ENCODE measurements around the gene TMEM52.

DNA sequence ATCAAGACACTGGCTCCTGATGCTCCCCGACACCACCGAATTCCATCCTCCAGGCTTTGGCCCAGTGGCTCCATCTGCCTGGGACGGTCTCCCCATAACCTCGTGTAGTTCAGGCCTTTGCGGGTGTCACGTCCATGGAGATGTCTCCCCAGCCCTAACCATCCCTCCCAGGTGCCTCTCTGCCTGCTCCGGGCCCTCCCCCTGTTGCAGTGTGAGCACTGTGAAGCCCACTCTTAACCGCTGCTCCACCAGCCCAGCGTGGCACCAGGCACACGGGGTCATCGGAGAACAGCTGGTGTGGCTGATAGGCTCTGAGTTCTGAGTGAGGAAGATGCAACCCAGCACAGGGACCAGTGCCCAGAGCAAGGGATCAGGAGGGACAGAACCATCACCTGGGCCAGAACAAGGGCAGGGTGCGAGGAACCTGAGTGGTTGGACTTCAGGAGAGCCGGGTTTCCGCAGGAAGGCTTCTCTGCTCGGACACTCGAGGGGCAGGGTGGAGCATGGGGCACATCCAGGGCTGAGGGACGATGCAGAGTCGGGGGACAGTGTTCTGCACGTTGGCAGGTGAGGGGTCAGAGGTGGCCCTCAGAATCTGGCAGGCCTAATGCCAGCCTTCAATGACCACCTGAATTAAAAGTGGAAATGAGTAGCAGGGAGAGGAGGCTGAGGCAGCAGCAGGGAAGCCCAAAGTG, 25.6 kb downstream of the TMEM52 start:
- TF ChIP-seq, protein P1, sequence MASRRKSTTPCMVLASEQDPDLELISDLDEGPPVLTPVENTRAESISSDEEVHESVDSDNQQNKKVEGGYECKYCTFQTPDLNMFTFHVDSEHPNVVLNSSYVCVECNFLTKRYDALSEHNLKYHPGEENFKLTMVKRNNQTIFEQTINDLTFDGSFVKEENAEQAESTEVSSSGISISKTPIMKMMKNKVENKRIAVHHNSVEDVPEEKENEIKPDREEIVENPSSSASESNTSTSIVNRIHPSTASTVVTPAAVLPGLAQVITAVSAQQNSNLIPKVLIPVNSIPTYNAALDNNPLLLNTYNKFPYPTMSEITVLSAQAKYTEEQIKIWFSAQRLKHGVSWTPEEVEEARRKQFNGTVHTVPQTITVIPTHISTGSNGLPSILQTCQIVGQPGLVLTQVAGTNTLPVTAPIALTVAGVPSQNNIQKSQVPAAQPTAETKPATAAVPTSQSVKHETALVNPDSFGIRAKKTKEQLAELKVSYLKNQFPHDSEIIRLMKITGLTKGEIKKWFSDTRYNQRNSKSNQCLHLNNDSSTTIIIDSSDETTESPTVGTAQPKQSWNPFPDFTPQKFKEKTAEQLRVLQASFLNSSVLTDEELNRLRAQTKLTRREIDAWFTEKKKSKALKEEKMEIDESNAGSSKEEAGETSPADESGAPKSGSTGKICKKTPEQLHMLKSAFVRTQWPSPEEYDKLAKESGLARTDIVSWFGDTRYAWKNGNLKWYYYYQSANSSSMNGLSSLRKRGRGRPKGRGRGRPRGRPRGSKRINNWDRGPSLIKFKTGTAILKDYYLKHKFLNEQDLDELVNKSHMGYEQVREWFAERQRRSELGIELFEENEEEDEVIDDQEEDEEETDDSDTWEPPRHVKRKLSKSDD (conservative IDR thresholded peaks at IDR 0.05; ENCODE audit: low read length): no peak
- no peak for TF ChIP-seq ZFP1 (CRISPR knock-in tag; IDR thresholded peaks at IDR 0.05)
- TF ChIP-seq ARID2 (IDR thresholded peaks at IDR 0.05): no peak
- TF ChIP-seq ILF3 (IDR thresholded peaks at IDR 0.05; ENCODE audit: borderline replicate concordance): no peak

All from K562 (cell line).